ENCODE measurements around the gene CLASP2. TPM values are rescaled to one million over a fixed set of nuclear protein-coding genes. Genes with fewer than 3 reads are reported as not detected.

CLASP2 gene
- total and polyA plus RNA-seq, 2 of the 4 experiments (the other 2 are of a cell fraction) = 11.9 to 49.1 TPM

DNA sequence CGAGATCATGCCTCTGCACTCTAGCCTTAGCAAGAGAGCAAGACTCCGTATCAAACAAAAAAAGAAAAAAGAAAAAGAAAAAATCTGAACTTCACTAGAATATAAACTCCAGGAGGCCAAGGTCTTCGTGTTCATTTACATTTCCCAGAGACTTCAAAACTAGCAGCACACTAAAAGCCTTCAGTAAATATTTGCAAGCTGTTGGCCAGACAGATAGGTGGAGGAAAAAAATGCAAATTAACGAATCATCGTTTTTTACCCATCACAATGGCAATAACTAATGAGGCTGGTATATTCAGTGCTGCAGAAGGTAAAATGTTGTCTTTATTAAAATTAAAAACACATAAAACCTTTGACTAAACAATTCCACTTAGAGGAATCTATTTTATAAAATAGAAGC, 80.6 kb downstream of the CLASP2 start:
- no peak overlapping the region for H3K18ac ChIP-seq (ENCODE audit: low read depth, low read length)
- H3K27ac ChIP-seq (ENCODE audit: insufficient read depth, low read length) = no peak overlapping the region
- H2AK5ac ChIP-seq (ENCODE audit: low read depth, low read length) = no peak overlapping the region
- DNase-seq = no peak
- no peak overlapping the region for H3K14ac ChIP-seq (replicated peaks; ENCODE audit: low read depth, low read length)
- H4K20me1 ChIP-seq (ENCODE audit: insufficient read depth, low read length) = no peaks in the 10 kb centered on the region
- H2AK9ac ChIP-seq (replicated peaks; ENCODE audit: low read depth, low read length, poor library complexity) = no peak overlapping the region
- H3K9me3 ChIP-seq (ENCODE audit: control insufficient read depth, insufficient read depth, low read length) = no peaks in the 10 kb centered on the region
- no peak overlapping the region for H3K9ac ChIP-seq (ENCODE audit: low read depth, low read length)
- CTCF ChIA-PET = interaction anchor here (0.6 to 1.8 kb wide), 4 partner anchors 11 to 149 kb away, joined by 4 to 10 read pairs (median 4); no protein-coding TSS in a partner anchor
- no peaks in the 10 kb centered on the region for H3K36me3 ChIP-seq (ENCODE audit: control insufficient read depth, insufficient read depth, low read length)
- no peak overlapping the region for H4K5ac ChIP-seq (ENCODE audit: low read depth, low read length)
- H4K8ac ChIP-seq (ENCODE audit: low read depth in 2 of 2, low read length in 2 of 2) = no peak overlapping the region
- H3K23ac ChIP-seq (ENCODE audit: low read depth, low read length) = no peak overlapping the region
- no peak overlapping the region for H2AFZ ChIP-seq (replicated peaks; ENCODE audit: low read length, poor library complexity)
- no peak overlapping the region for H3K4me3 ChIP-seq (ENCODE audit: insufficient read depth, low read depth, low read length)
- dilution Hi-C loops (cut with HindIII; ENCODE audit: low sequenced_read_pairs, unreplicated experiment) = no loop called here
- WGBS, 2 experiments (ENCODE audit: extremely low coverage in 2 of 2, insufficient read length in 1 of 2) = no CpG with 5 or more reads among the region's 5 CpGs
- no peak overlapping the region for H3K4me2 ChIP-seq (ENCODE audit: low read depth, low read length)
- H2BK15ac ChIP-seq (ENCODE audit: low read depth, low read length) = no peak overlapping the region
- no peak overlapping the region for H2BK120ac ChIP-seq (ENCODE audit: low read depth, low read length)
- H4K91ac ChIP-seq (ENCODE audit: insufficient read depth, low read depth, low read length) = no peak overlapping the region
- no peak overlapping the region for H3K56ac ChIP-seq (ENCODE audit: extremely low read depth, insufficient read depth, low read length)
- H3K4ac ChIP-seq (ENCODE audit: low read depth, low read length) = no peak overlapping the region
- H3K4me1 ChIP-seq (ENCODE audit: control insufficient read depth, insufficient read depth, low read length) = no peaks in the 10 kb centered on the region
- intact Hi-C loops (cut with micrococcal nuclease) = no loop called here
- no peaks in the 10 kb centered on the region for H3K9me1 ChIP-seq (ENCODE audit: insufficient read depth, low read length)
- no peak overlapping the region for H2BK5ac ChIP-seq (ENCODE audit: low read depth, low read length, poor library complexity, severe bottlenecking)
- no peaks in the 10 kb centered on the region for H3K27me3 ChIP-seq (ENCODE audit: control insufficient read depth, insufficient read depth, low read length)
- in situ Hi-C loops (cut with MboI; ENCODE audit: low sequenced_read_pairs) = loop anchor here (5.0 kb wide), 2 partner anchors 80 to 150 kb away; partner anchors contain the start of gene CLASP2
- H2BK20ac ChIP-seq (ENCODE audit: low read depth, low read length) = no peak overlapping the region
- BruUV-seq (replicated peaks) = no TSS peak
- peaks cover 0 to 5% of the 10 kb centered on the region in 2 experiments; a peak in 1 of 4 replicates for H3K79me1 ChIP-seq (ENCODE audit: low read depth in 1 of 2, low read length in 2 of 2)
- POLR2A ChIA-PET (ENCODE audit: unreplicated experiment) = no interaction called here
- ATAC-seq (ENCODE audit: low read depth) = no peak
- TF ChIP-seq POLR2A (IDR thresholded peaks at IDR 0.05; ENCODE audit: low read depth, low read length) = no peak
- no peak for TF ChIP-seq RCOR1 (IDR thresholded peaks at IDR 0.05; ENCODE audit: insufficient replicate concordance, low read length)
- TF ChIP-seq, protein P1, sequence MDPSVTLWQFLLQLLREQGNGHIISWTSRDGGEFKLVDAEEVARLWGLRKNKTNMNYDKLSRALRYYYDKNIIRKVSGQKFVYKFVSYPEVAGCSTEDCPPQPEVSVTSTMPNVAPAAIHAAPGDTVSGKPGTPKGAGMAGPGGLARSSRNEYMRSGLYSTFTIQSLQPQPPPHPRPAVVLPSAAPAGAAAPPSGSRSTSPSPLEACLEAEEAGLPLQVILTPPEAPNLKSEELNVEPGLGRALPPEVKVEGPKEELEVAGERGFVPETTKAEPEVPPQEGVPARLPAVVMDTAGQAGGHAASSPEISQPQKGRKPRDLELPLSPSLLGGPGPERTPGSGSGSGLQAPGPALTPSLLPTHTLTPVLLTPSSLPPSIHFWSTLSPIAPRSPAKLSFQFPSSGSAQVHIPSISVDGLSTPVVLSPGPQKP (IDR thresholded peaks at IDR 0.05; ENCODE audit: borderline replicate concordance, low read depth, low read length) = no peak
- TF ChIP-seq RFX5 (IDR thresholded peaks at IDR 0.05; ENCODE audit: low read depth, low read length) = no peak
- no peak for TF ChIP-seq CHD1 (IDR thresholded peaks at IDR 0.05; ENCODE audit: low read depth, low read length)

All from IMR-90 (cell line).